PC-3 (cell line): ENCODE data around the gene FARP1. TPM values are rescaled to one million over a fixed set of nuclear protein-coding genes. Genes with fewer than 3 reads are reported as not detected.

Experiments
- ATAC-seq: fragments of 200-7000 bp; cut with Tn5 transposase; 2 replicates; pipeline ENCODE4 v1.9.1; 2020; ENCODE audit warnings: mild to moderate bottlenecking, moderate library complexity
- BruUV-seq: library from RNA; stranded (reverse); fragments of 400-500 nt; replicated peaks from 2 replicates; lab custom pipeline; 2021; lab: Mats Ljungman, UMichigan
- CTCF ChIA-PET: fragments of 300-600 bp; sonication (Branson Sonifier 250); formaldehyde crosslinking; loops from one replicate; lab custom pipeline; 2022; ENCODE audit warnings: antibody characterized with exemption; lab: Charles Lee
- POLR2A ChIA-PET: fragments of 300-600 bp; sonication (Branson Sonifier 250); formaldehyde crosslinking; loops from one replicate; lab custom pipeline; 2022; ENCODE audit warnings: antibody characterized with exemption; ENCODE audit not compliant: unreplicated experiment; lab: Charles Lee
- DNase-seq: peaks from one replicate; pipeline ENCODE4 v3.0.0-alpha.2; 2015
- H2AFZ ChIP-seq: fragments of 300-600 bp; sonication (generic); 2 replicates; pipeline ENCODE4 v1.6.0; 2016; ENCODE audit warnings: antibody characterized with exemption, low read length
- H3F3A ChIP-seq: fragments of 300-600 bp; sonication (generic); one replicate; pipeline ENCODE4 v1.6.0; 2017; ENCODE audit warnings: antibody characterized with exemption, low read length, control low read depth, mild to moderate bottlenecking; ENCODE audit not compliant: unreplicated experiment
- H3K27ac ChIP-seq: fragments of 300-600 bp; sonication (generic); 2 replicates; pipeline ENCODE4 v1.5.1; 2016; ENCODE audit warnings: mild to moderate bottlenecking, low read length
- H3K27me3 ChIP-seq: fragments of 300-600 bp; sonication (generic); 2 replicates; pipeline ENCODE4 v1.6.1; 2016; ENCODE audit warnings: low read length, mixed read lengths
- H3K36me3 ChIP-seq: fragments of 300-600 bp; sonication (generic); 2 replicates; pipeline ENCODE4 v1.6.1; 2016; ENCODE audit warnings: low read depth, mixed run types, low read length, mixed read lengths
- H3K4me1 ChIP-seq: fragments of 300-600 bp; sonication (generic); 2 replicates; pipeline ENCODE4 v1.5.1; 2016; ENCODE audit warnings: low read length; ENCODE audit not compliant: insufficient read depth
- H3K4me2 ChIP-seq: fragments of 300-600 bp; sonication (generic); 2 replicates; pipeline ENCODE4 v1.6.0; 2016; ENCODE audit warnings: low read length
- H3K4me3 ChIP-seq: fragments of 300-600 bp; sonication (generic); 2 replicates; pipeline ENCODE4 v1.5.1; 2016; ENCODE audit warnings: mild to moderate bottlenecking, low read length, mixed read lengths
- H3K79me2 ChIP-seq: fragments of 300-600 bp; sonication (generic); 2 replicates; pipeline ENCODE4 v1.6.1; 2017; ENCODE audit warnings: low read length, mixed read lengths
- H3K9ac ChIP-seq: fragments of 300-600 bp; sonication (generic); 2 replicates; pipeline ENCODE4 v1.6.0; 2016; ENCODE audit warnings: mild to moderate bottlenecking, low read length
- H3K9me2 ChIP-seq: fragments of 300-600 bp; sonication (generic); replicated peaks from 2 replicates; pipeline ENCODE4 v1.6.1; 2016; ENCODE audit warnings: mixed run types, low read length, mixed read lengths
- H3K9me3 ChIP-seq: fragments of 300-600 bp; sonication (generic); 2 replicates; pipeline ENCODE4 v1.6.1; 2016; ENCODE audit warnings: low read length, mixed read lengths
- H4K20me1 ChIP-seq: fragments of 300-600 bp; sonication (generic); 2 replicates; pipeline ENCODE4 v1.6.1; 2016; ENCODE audit warnings: low read length, mixed read lengths
- EZH2 ChIP-seq: fragments of 300-600 bp; sonication (generic); IDR thresholded peaks from one replicate; pipeline ENCODE4 v1.6.1; 2017; ENCODE audit warnings: antibody characterized with exemption, mild to moderate bottlenecking, low read length; ENCODE audit not compliant: unreplicated experiment
- EZH2phosphoT487 ChIP-seq: fragments of 300-600 bp; sonication (generic); IDR thresholded peaks from 2 replicates; pipeline ENCODE4 v1.6.1; 2018; ENCODE audit warnings: mild to moderate bottlenecking, antibody characterized with exemption, low read length, borderline replicate concordance
- intact Hi-C: fragments of 100-400 bp; cut with micrococcal nuclease; formaldehyde crosslinking; loops from 2 replicates; pipeline ENCODE4 v1.9.0; 2023
- total RNA-seq: library from RNA; depleted of rRNA; stranded (reverse); fragments of >200 nt; gene quantifications from 2 replicates; pipeline ENCODE4 v1.2.3, GENCODE V29; 2014
- TF ChIP-seq, protein P1 (sequence below): fragments of 300-600 bp; sonication (generic); conservative IDR thresholded peaks from 2 replicates; pipeline ENCODE4 v1.5.1; 2017; ENCODE audit warnings: antibody characterized with exemption, low read depth, mild to moderate bottlenecking, low read length

Gene FARP1
- total RNA-seq, 1 experiment from 2014 or later, result 18.2 TPM

DNA sequence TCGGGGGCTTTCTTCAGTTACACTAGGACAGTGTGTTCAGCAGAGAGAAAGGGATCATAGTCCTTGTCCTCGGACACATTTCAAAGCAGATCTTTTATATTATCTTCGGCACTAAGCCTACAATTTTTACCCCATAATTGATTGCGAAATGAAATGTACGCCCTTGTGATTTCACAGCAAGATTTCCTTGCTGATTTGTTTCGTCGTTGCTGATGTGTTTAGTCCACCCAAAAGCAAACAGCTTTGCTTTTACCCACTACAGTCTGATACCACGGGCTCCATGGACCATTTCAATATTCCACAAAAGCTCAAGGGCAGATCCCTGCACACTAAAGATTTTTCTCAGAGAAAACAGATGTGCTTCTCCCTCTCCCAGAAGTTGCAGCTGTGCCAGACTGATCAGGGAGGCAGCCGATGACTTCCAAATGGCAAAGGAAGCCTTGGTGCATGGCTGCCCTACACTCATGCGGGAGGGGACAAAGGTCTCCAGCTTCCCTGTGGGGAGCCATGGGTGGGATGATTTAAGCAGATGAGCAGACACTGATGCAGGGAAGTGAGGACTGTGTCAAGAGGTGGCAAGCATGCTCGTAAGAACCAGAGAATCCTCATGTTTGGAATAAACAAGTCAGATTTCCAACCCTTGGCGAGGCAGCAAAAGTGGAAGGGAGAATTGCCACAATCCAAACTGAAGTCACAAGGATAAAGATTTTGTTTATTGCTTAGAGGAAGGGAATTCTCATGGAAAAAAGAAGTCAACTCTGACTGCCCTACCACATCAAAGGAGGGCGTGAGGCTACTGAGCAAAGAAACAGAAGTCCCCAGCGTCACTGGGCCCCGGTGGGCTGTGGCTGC is 353.0 kb downstream of the FARP1 start:
- POLR2A ChIA-PET, result no interaction called here
- ATAC-seq, result no peak
- no peaks in the 10 kb centered on the region for H3F3A ChIP-seq
- no peak for DNase-seq
- H3K9ac ChIP-seq, result no peak overlapping the region
- no peaks in the 10 kb centered on the region for H3K9me3 ChIP-seq
- TF ChIP-seq, protein P1, sequence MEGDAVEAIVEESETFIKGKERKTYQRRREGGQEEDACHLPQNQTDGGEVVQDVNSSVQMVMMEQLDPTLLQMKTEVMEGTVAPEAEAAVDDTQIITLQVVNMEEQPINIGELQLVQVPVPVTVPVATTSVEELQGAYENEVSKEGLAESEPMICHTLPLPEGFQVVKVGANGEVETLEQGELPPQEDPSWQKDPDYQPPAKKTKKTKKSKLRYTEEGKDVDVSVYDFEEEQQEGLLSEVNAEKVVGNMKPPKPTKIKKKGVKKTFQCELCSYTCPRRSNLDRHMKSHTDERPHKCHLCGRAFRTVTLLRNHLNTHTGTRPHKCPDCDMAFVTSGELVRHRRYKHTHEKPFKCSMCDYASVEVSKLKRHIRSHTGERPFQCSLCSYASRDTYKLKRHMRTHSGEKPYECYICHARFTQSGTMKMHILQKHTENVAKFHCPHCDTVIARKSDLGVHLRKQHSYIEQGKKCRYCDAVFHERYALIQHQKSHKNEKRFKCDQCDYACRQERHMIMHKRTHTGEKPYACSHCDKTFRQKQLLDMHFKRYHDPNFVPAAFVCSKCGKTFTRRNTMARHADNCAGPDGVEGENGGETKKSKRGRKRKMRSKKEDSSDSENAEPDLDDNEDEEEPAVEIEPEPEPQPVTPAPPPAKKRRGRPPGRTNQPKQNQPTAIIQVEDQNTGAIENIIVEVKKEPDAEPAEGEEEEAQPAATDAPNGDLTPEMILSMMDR, result no peak
- TF ChIP-seq EZH2 (no peak), EZH2phosphoT487 (no peak)
- H3K27ac ChIP-seq, result no peak overlapping the region
- no peaks in the 10 kb centered on the region for H3K27me3 ChIP-seq
- H3K9me2 ChIP-seq, result no peaks in the 10 kb centered on the region
- no peaks in the 10 kb centered on the region for H3K4me1 ChIP-seq
- H3K4me2 ChIP-seq, result no peak overlapping the region
- CTCF ChIA-PET, result no interaction called here
- H3K4me3 ChIP-seq, result no peak overlapping the region
- no TSS peak for BruUV-seq
- no peaks in the 10 kb centered on the region for H4K20me1 ChIP-seq
- H3K36me3 ChIP-seq, result no peaks in the 10 kb centered on the region
- H2AFZ ChIP-seq, result no peak overlapping the region
- intact Hi-C loops, result no loop called here
- peaks cover 56% of the 10 kb centered on the region for H3K79me2 ChIP-seq

DNA sequence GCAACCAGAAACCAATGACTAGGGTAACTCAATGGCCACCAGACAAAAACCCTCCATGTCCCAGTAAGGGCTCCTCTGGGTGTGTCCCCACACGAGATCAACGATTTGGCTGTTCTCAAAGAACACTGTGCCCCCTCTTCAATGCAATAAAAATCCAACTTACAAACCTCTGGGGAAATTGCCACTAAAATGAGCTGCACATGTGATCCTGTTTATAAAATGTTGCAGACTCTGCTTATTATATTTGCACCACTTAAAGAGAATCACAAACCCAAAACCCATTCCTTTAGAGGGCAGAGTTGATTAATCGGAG is 353.5 kb downstream of the FARP1 start:
- Histone ChIP-seq H3K4me3 (no peak overlapping the region), H2AFZ (no peak overlapping the region), H3K4me1 (no peaks in the 10 kb centered on the region), H3F3A (no peaks in the 10 kb centered on the region), H3K9ac (no peak overlapping the region), H3K27me3 (no peaks in the 10 kb centered on the region), H3K27ac (no peak overlapping the region), H3K4me2 (no peak overlapping the region), H3K79me2 (peaks cover 56% of the 10 kb centered on the region), H3K9me2 (no peaks in the 10 kb centered on the region), H4K20me1 (no peaks in the 10 kb centered on the region), H3K36me3 (no peaks in the 10 kb centered on the region), H3K9me3 (no peaks in the 10 kb centered on the region)
- ATAC-seq (no peak), DNase-seq (no peak)
- CTCF ChIA-PET, result no interaction called here
- intact Hi-C loops, result no loop called here
- TF ChIP-seq, protein P1, result no peak
- TF ChIP-seq EZH2 (no peak), EZH2phosphoT487 (no peak)
- no TSS peak for BruUV-seq
- POLR2A ChIA-PET, result no interaction called here

DNA sequence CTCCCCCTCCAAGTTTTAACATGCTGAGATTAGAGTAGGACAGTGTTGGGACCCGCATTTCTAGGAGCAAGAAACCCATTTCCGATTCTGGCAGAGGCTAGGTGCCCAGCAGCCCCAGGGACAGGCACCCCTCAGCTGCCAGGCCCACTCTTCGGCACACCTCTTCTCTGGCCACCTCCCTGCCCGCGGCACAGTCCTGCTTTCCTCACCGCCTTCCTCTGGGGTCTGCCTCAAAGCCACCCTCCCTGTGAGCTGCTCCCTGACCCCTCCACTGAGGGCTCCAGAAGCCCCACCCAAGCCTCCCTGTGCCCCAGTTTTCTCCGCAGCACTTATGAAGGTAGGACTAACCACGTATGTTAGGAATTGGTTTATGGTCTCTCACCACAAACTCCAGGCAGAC is 354.1 kb downstream of the FARP1 start:
- no peak overlapping the region for H3K9ac ChIP-seq

More for the DNA sequence above, 354.1 kb downstream of the FARP1 start:
- Histone ChIP-seq H3K9me3 (no peaks in the 10 kb centered on the region), H3F3A (no peaks in the 10 kb centered on the region), H2AFZ (no peak overlapping the region), H3K4me2 (no peak overlapping the region), H4K20me1 (no peaks in the 10 kb centered on the region), H3K4me1 (no peaks in the 10 kb centered on the region), H3K27me3 (no peaks in the 10 kb centered on the region), H3K79me2 (peaks cover 56% of the 10 kb centered on the region), H3K27ac (no peak overlapping the region), H3K9me2 (no peaks in the 10 kb centered on the region), H3K36me3 (no peaks in the 10 kb centered on the region), H3K4me3 (no peak overlapping the region)
- no peak for ATAC-seq
- CTCF ChIA-PET, result no interaction called here
- no TSS peak for BruUV-seq
- intact Hi-C loops, result no loop called here
- TF ChIP-seq EZH2 (no peak), EZH2phosphoT487 (no peak)
- TF ChIP-seq, protein P1, result no peak
- POLR2A ChIA-PET, result no interaction called here
- no peak for DNase-seq
